GM12878 (cell line): ENCODE measurements around the gene CSNK1A1. TPM values are rescaled to one million over a fixed set of nuclear protein-coding genes. Genes with fewer than 3 reads are reported as not detected.

ENCODE experiments used
- ATAC-seq: fragments of 200-7000 bp; cut with Tn5 transposase; 3 replicates; pipeline ENCODE4 v1.9.1; 2020; ENCODE audit warnings: mild to moderate bottlenecking, moderate library complexity
- BruUV-seq: library from RNA; stranded (reverse); fragments of 400-500 nt; replicated peaks from 2 replicates; lab custom pipeline; 2021; lab: Mats Ljungman, UMichigan
- CTCF ChIA-PET: fragments of 300-600 bp; sonication (Branson Sonifier 250); formaldehyde crosslinking; extraction: SDS; loops from one replicate; lab custom pipeline; 2021; ENCODE audit warnings: inconsistent platforms; lab: Yijun Ruan, JAX
- POLR2A ChIA-PET: fragments of 350-600 bp; formaldehyde crosslinking; extraction: SDS; loops from one replicate; lab custom pipeline; 2021; ENCODE audit warnings: inconsistent platforms; lab: Charles Lee
- RAD21 ChIA-PET: fragments of 300-600 bp; sonication (Branson Sonifier 250); formaldehyde crosslinking; loops from one replicate; lab custom pipeline; 2023; ENCODE audit warnings: antibody characterized with exemption; ENCODE audit not compliant: unreplicated experiment; lab: Charles Lee
- SMC1A ChIA-PET: fragments of 300-600 bp; sonication (Branson Sonifier 250); formaldehyde crosslinking; loops from one replicate; lab custom pipeline; 2023; ENCODE audit not compliant: unreplicated experiment, uncharacterized antibody; lab: Charles Lee
- DNase-seq: peaks from one replicate; pipeline ENCODE4 v3.0.0-alpha.2; 2011; ENCODE audit warnings: low read depth, low spot score
- FAIRE-seq: peaks from 3 replicates; lab custom pipeline; 2011; peaks lifted over from hg19 to GRCh38; lab: Jason Lieb, UNC
- H2AFZ ChIP-seq: 2 replicates; pipeline ENCODE4 v1.6.0; 2011; ENCODE audit warnings: low read depth, low read length, control low read depth; ENCODE audit not compliant: control insufficient read depth
- H3K27ac ChIP-seq: 2 replicates; pipeline ENCODE4 v1.5.1; 2011; ENCODE audit warnings: control low read depth; ENCODE audit not compliant: control insufficient read depth, insufficient read depth
- H3K27me3 ChIP-seq, 2 experiments: replicated peaks in 1 of 2; 2 replicates each; pipeline versions ENCODE4 v1.6.0 to v1.6.1; 2011; ENCODE audit warnings: low read length in 1 of 2; ENCODE audit not compliant: control insufficient read depth in 2 of 2, insufficient read depth in 2 of 2
- H3K36me3 ChIP-seq, 2 experiments: 2 replicates each; pipeline ENCODE4 v1.5.1; 2011; ENCODE audit warnings: low read length in 1 of 2; ENCODE audit not compliant: control insufficient read depth in 2 of 2, insufficient read depth in 2 of 2
- H3K4me1 ChIP-seq: 2 replicates; pipeline ENCODE4 v1.6.1; 2011; ENCODE audit warnings: mild to moderate bottlenecking, low read length, moderate library complexity, mixed read lengths; ENCODE audit not compliant: control insufficient read depth, insufficient read depth
- H3K4me2 ChIP-seq: 2 replicates; pipeline ENCODE4 v1.6.0; 2011; ENCODE audit warnings: control low read depth; ENCODE audit not compliant: control insufficient read depth, insufficient read depth
- H3K4me3 ChIP-seq: fragments of 200-600 bp; sonication (generic); 2 replicates; pipeline ENCODE4 v1.5.1; 2016
- H3K79me2 ChIP-seq: 2 replicates; pipeline ENCODE4 v1.6.0; 2011; ENCODE audit warnings: low read length; ENCODE audit not compliant: control insufficient read depth, insufficient read depth
- H3K9ac ChIP-seq: 2 replicates; pipeline ENCODE4 v1.8.0; 2011; ENCODE audit warnings: low read length, control low read depth, mixed read lengths; ENCODE audit not compliant: control insufficient read depth, insufficient read depth
- H3K9me3 ChIP-seq: replicated peaks from 3 replicates; pipeline ENCODE4 v1.5.1; 2011; ENCODE audit warnings: mild to moderate bottlenecking, low read length; ENCODE audit not compliant: control insufficient read depth, insufficient read depth
- H4K20me1 ChIP-seq: 2 replicates; pipeline ENCODE4 v1.6.0; 2011; ENCODE audit not compliant: control insufficient read depth, insufficient read depth
- PAX5 ChIP-seq: IDR thresholded peaks from 2 replicates; pipeline ENCODE4 v1.6.1; 2011; ENCODE audit warnings: low read depth, low read length, borderline replicate concordance
- PML ChIP-seq: IDR thresholded peaks from 2 replicates; pipeline ENCODE4 v1.6.1; 2012; ENCODE audit warnings: low read length, inconsistent platforms
- YBX1 ChIP-seq: fragments of 450-650 bp; IDR thresholded peaks from 2 replicates; pipeline ENCODE4 v1.6.1; 2016; ENCODE audit warnings: antibody characterized with exemption
- WGBS: methylation state at CpG from one replicate; pipeline ENCODE4 v1.1.6; 2016; ENCODE audit warnings: low lambda C conversion rate; ENCODE audit not compliant: insufficient replicate concordance, insufficient coverage; ENCODE audit errors: missing lambda C conversion rate; 5-methylcytosine and 5-hydroxymethylcytosine counted together
- in situ Hi-C: fragments of 300-500 bp; cut with MboI; formaldehyde crosslinking; loops from 9 replicates; pipeline ENCODE4 v1.14.3; 2018; ENCODE audit warnings: mixed read lengths
- intact Hi-C: fragments of 100-400 bp; cut with micrococcal nuclease; formaldehyde crosslinking; loops from one replicate; pipeline ENCODE4 v1.14.2; 2022; ENCODE audit not compliant: unreplicated experiment
- polyA plus RNA-seq, 11 experiments: library from polyadenylated mRNA; depleted of rRNA in 4 of 11; unstranded in 6 of 11; stranded (reverse) in 5 of 11; fragments of >200 nt; fragmentation: Nextera tagmentation in 4 of 11; fragmentation: Illumina TruSeq in 1 of 11; extraction: Ambion mirVana in 4 of 11; extraction: Trizol in 1 of 11; gene quantifications; 1 replicate in 1 of 11; 2 replicates in 10 of 11; pipeline versions ENCODE4 v1.2.1 to v1.2.3, GENCODE V29; 2011 to 2016; ENCODE audit warnings: inconsistent platforms in 2 of 11, missing spikeins in 2 of 11, low read depth in 1 of 11
- total RNA-seq, 4 experiments: library from RNA; depleted of rRNA in 3 of 4; stranded (reverse); fragments of >200 nt in 3 of 4; fragmentation: Illumina TruSeq in 1 of 4; extraction: Trizol in 1 of 4; gene quantifications; 2 replicates each; pipeline versions ENCODE4 v1.2.1 to v1.2.3, GENCODE V29; 2013 to 2021
- TF ChIP-seq, protein P1 (sequence below): IDR thresholded peaks from 2 replicates; pipeline ENCODE4 v1.6.1; 2011; ENCODE audit warnings: mild to moderate bottlenecking, low read depth, low read length, moderate library complexity; ENCODE audit not compliant: insufficient replicate concordance
- TF ChIP-seq, protein P2 (sequence below): fragments of 450-650 bp; IDR thresholded peaks from 2 replicates; pipeline ENCODE4 v1.6.1; 2016; ENCODE audit warnings: mild to moderate bottlenecking

CSNK1A1 gene
- total and polyA plus RNA-seq, 10 of the 15 experiments (the other 5 are each of a cell fraction or from before 2014, with no cell fraction given) = 53.3 to 155 (median 133) TPM

DNA sequence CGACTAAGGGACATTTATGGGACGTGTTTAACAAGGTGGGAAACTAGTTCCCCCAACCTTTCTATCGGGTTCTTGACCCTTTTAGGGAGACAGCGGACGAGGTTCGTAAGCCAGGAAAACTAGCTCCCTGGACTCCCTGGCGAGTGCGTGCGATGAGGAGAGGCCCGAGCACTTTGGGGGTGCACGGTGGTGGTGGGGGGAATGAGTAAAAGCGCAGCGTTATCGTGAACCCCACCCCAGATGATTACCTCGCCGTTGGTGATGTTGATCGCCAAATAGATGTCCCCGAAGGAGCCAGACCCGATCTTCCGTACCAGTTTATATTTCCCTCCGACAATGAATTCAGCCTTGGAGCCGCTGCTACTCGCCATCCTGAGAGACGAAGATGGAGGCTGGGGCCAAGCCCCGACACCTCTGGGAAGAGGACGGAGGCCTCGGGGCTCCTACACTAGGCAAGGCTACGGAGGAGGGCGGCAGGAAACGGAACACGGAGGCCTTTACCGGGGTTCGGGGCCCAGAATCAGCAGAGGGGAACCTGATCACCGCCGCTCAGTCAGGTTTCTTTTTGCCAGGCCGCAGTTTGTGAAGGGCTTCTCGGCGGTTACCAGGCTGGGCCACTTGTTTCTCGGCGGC lies 529 bp downstream of the CSNK1A1 start (continued):
- no peak for TF ChIP-seq PAX5
- TF ChIP-seq, protein P1, sequence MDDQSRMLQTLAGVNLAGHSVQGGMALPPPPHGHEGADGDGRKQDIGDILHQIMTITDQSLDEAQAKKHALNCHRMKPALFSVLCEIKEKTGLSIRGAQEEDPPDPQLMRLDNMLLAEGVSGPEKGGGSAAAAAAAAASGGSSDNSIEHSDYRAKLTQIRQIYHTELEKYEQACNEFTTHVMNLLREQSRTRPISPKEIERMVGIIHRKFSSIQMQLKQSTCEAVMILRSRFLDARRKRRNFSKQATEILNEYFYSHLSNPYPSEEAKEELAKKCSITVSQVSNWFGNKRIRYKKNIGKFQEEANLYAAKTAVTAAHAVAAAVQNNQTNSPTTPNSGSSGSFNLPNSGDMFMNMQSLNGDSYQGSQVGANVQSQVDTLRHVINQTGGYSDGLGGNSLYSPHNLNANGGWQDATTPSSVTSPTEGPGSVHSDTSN = no peak

DNA sequence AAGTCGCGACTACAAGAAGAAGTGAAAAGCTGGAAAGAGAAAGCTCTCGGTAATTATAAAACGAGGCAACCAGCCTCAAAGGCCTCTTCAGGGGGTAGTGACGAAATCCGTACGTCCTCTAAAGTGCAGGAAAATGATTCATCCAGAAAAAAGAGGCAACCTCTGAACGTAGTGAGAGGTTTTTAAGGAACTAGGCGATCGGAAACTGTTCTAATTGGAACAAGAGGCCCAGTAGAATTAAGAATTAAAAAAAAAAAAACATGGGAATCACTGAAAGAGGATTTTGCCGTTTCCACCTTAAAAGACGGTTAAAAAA lies 1.0 kb downstream of the CSNK1A1 start:
- Histone ChIP-seq H3K4me2 (peak overlapping the region; percentile 76), H3K27ac (peak overlapping the region; percentile 100), H3K79me2 (peaks cover 67% of the 10 kb centered on the region), H3K27me3 (no peaks in the 10 kb centered on the region), H3K9ac (peak overlapping the region; percentile 100), H3K36me3 (peaks cover 5% of the 10 kb centered on the region in 2 experiments; a peak in 3 of 4 replicates), H3K4me1 (no peaks in the 10 kb centered on the region; the same call in 1 of the 2 replicates), H4K20me1 (no peaks in the 10 kb centered on the region), H3K9me3 (no peaks in the 10 kb centered on the region), H2AFZ (no peak overlapping the region), H3K4me3 (peak overlapping the region; percentile 82)
- no peak for DNase-seq
- in situ Hi-C loops = loop anchor here (5.0 kb wide), 1 partner anchor 178 kb away; no protein-coding TSS in a partner anchor
- ChIA-PET SMC1A (interaction anchor here (0.8 to 2.2 kb wide), 16 partner anchors 10 to 450 kb away, joined by 3 to 11 read pairs (median 4); partner anchors contain the start of genes HMGXB3, PCYOX1L and TIGD6), CTCF (interaction anchor here (0.6 to 5.4 kb wide), 9 partner anchors 12 to 169 kb away, joined by 3 to 39 read pairs (median 5); no protein-coding TSS in a partner anchor), POLR2A (interaction anchor here (0.6 to 3.5 kb wide), 10 partner anchors 10 to 291 kb away, joined by 3 to 22 read pairs (median 3); partner anchors contain the start of gene GRPEL2), RAD21 (interaction anchor here (0.9 to 1.7 kb wide), 7 partner anchors 9 to 205 kb away, joined by 3 to 10 read pairs (median 4); partner anchors contain the start of genes GRPEL2 and PCYOX1L)
- no peak for ATAC-seq
- no peak for FAIRE-seq
- TF ChIP-seq YBX1 = no peak
- TF ChIP-seq, protein P2, sequence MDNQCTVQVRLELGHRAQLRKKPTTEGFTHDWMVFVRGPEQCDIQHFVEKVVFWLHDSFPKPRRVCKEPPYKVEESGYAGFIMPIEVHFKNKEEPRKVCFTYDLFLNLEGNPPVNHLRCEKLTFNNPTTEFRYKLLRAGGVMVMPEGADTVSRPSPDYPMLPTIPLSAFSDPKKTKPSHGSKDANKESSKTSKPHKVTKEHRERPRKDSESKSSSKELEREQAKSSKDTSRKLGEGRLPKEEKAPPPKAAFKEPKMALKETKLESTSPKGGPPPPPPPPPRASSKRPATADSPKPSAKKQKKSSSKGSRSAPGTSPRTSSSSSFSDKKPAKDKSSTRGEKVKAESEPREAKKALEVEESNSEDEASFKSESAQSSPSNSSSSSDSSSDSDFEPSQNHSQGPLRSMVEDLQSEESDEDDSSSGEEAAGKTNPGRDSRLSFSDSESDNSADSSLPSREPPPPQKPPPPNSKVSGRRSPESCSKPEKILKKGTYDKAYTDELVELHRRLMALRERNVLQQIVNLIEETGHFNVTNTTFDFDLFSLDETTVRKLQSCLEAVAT = peak; percentile 28
- no peak for TF ChIP-seq PML
- 1% methylated on average over 12 of the region's 12 CpGs for WGBS
- BruUV-seq = TSS peak; percentile 47
- intact Hi-C loops = loop anchor here (2.0 kb wide), 1 partner anchor 205 kb away; the partner anchor contains the start of gene GRPEL2
